ENCODE data around the gene IPPK.

GRCh38 chr9:92627651-92628050 is 42.3 kb downstream of the IPPK start:
- no peak for TF ChIP-seq CTCF (IDR thresholded peaks at IDR 0.05 in 8 of 11, conservative IDR thresholded peaks at IDR 0.05 in 3 of 11)
- TF ChIP-seq POLR2A (IDR thresholded peaks at IDR 0.05), result no peak
- no peak for TF ChIP-seq POLR2AphosphoS5 (IDR thresholded peaks at IDR 0.05)
